GM18873 (cell line): ENCODE measurements around the gene IL4R.
"Not testable (repeated sequence)": the region's sequence is repeated elsewhere in the genome, so short reads cannot be mapped to it uniquely, and the experiment has no call there.

Experiments used
- ATAC-seq: cut with Tn5 transposase; IDR thresholded peaks from one replicate; pipeline ENCODE4 v1.9.1; 2021; ENCODE audit warnings: mild to moderate bottlenecking, moderate library complexity, moderate number of reproducible peaks; ENCODE audit not compliant: unreplicated experiment, low FRiP score

Gene IL4R

DNA sequence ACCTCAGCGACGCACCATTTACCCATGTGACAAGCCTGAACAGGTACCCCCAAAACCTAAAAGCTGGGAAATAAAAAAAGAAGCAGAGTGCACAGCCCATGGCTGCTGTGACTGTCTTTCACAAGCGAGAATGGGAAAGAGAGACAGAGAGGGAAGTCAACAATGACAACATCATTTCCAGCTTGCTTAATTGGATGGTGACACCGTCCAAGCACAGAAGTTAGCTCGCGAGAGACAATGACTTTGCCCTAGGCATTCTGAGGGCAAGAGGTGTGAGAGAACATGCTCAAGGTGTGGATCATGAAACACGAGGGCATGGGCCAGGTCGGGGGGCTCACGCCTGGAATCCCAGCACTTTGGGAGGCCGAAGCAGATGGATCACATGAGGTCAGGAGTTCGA is 25.9 kb upstream of the IL4R start:
- no peak for ATAC-seq

- not testable (repeated sequence) for ATAC-seq
Observed at GRCh38 chr16:27288313-27288712, 25.5 kb upstream of the IL4R start.

- no peak for ATAC-seq
Observed at GRCh38 chr16:27289669-27290068, 24.1 kb upstream of the IL4R start.

- no peak for ATAC-seq
Observed at GRCh38 chr16:27290562-27290961, 23.2 kb upstream of the IL4R start.

GRCh38 chr16:27291106-27291505 is 22.7 kb upstream of the IL4R start:
- no peak for ATAC-seq

DNA sequence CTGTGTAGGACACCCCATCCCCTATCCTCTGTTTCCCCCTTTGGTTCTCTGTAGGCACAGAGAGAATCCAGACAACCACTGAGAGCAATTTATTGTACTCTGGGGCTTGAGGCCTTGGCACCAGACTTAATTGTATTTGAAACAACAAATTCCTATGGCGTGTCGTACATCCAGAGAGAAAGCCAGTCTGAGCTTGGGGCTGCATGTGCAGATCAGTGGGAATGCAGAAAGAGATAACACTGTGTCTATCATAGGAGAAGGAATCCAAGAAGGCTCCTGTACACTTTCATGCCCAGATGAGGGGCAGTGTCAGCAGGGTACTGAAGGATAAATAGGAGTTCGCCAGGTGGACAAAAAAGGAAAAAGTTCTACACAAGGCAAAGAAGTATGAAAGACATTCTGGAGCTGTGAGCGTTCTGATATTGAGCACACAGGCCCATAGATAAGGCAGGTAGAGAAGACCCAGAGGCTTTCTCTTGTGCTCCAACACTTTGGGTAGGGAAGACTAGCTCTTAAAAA is 22.0 kb upstream of the IL4R start:
- no peak for ATAC-seq

GRCh38 chr16:27293343-27293742 is 20.4 kb upstream of the IL4R start:
- ATAC-seq = no peak

DNA sequence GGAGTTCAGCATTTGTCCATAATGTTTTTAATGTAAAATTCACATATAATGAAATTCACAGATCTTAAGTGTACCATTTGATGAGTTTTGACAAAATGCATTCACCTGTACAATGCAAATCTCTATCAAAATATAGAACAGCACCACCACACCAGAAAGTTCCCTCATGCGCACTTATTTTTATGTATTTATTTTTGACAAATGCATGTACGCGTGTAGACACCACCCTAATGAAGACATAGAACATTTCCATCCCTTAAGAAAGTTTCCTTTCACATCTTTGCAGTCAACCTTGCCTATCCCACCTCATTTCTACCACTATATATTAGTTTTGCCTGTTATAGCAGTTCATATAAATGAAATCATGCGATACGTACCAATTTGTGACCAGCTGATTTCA is 15.6 kb upstream of the IL4R start:
- no peak for ATAC-seq

DNA sequence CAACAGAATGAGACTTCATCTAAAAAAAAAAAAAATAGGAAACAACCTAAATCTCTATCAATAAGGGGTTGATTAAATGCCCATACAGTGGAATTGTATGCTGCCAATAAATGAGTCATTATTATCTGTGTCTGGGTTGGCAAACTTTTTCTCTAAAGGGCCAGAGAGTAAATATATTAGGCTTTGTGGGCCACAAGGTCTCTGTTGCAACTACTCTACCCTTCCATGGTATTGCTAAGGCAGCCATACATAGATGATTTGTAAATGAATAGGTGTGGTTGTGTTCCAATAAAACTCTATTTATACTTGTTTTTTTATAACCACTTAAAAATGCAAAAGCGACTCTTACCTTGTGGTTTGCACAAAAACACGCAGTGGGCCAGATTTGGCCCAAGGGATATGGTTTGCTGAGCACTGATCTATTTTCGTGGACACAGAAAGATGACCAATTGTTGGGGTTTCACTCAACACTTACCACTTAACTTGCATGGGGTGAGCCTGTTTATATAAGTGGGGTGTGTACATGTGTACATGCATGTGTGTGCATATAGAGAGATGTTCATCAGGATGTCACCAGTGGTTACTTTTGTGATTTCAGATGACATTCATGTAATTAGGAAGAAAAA is 12.4 kb upstream of the IL4R start:
- no peak for ATAC-seq

GRCh38 chr16:27302126-27302525 is 11.6 kb upstream of the IL4R start:
- no peak for ATAC-seq

DNA sequence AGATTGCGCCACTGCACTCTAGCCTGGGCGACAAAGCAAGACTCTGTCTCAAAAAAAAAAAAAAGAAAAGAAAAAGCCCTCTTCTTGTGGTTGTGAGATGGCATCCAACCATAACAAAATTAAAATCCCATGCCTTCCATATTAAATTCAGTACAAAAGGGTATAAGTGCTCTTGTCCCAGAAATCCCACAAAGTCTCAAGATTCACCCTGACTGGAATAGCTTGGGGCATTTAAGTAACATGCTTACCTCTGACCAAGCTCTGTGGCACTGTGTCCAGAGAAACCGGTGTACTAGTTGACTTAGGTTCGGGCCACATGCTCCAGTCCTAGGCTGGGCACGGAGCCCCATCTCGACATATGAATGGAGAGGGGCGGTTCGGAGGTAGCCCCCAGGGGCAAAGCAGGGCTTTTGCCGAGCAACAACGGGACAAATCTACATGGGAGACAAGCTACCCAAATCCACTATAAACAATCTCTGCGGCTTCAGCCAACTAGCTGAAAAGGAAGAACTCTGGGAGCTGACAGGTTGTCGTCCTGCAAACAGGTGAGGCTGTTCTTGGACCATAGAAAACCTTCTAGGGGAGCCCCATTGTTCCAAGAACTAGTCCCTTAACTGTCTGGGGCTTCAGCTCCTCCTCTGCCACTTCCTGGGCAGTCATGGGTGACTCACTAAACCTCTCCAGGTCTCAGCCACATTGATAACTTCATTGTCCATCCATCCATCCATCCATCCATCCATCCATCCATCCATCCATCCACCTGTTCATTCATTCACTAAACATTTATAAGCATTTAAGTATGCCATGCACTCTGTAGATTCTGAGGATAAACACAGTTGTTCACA is 10.3 kb upstream of the IL4R start:
- ATAC-seq = no peak

GRCh38 chr16:27304102-27304501 is 9.7 kb upstream of the IL4R start:
- ATAC-seq = no peak

- no peak for ATAC-seq
Observed at GRCh38 chr16:27304881-27305745, 8.7 kb upstream of the IL4R start.

DNA sequence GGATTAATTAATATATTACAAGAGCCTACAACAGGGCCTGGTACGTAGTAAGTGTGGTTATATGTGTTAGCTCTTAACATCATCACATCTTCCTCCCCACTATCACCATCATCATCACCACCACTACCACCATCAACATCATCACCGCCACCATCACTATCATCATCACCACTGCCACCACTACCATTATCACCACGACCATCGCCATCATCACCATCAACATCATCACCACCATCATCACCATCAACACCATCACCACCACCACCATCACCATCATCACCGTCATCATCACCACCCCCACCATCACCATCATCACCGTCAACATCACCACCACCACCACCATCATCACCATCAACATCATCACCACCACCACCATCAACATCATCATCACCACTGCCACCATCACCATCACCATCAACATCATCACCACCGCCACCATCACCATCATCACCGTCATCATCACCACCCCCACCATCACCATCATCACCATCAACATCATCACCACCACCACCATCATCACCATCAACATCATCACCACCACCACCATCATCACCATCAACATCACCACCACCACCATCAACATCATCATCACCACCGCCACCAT is 7.8 kb upstream of the IL4R start:
- no peak for ATAC-seq

DNA sequence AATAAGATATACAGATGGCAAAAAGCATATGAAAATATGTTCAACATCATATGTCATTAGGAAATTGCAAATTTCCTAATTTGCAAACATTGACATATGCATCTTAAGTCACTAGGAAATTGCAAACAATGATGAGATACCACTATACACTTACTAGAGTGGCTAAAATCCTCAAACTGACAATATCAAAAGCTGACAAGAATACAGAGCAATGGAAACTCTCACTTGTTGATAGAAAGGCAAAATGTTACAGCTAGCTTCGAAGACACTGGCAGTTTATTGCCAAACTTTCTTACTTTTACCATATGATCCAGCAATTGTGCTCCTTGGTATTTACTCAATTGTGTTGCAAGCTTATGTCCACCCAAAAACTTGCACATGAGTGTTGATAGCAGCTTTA is 5.0 kb upstream of the IL4R start:
- no peak for ATAC-seq

DNA sequence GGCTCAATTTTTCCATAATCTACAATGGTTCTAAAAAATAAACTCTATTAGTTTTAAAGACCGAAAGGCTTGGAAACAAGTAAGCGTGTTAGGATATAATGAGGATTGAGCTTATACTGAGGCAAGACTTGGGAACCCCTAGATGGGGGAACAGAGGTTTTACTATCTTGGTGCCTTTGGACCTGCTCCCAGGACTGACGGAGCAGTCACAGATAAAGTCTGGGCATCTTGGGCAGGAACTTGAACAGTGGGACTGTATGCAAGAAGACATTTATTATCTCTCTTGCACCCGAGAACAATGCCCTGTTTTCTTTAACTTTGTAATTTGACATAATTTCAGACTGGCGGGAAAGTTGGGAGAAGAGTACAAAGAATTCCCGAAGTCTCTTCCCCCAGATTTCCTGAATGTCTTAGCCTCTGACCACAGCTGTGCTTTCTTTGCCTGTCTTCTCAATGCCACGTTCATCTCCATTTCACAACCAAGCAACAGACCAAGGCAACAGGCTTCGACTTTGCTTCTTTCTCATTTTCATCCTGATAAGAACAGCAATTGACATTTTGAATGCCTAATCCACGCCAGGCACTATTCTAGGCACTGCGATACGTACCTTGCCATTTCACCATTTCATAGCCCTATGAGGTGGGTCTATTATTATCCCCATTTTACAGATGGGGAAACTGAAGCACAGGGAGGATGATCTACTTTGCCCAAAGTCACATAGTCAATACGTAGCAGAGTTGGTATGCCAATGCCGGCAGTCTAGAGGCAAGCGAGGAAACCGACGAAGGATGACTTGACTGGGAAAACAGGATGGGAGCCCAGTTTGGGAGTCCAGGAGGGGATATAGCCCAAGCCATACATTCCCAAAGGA is 3.0 kb upstream of the IL4R start:
- no peak for ATAC-seq

DNA sequence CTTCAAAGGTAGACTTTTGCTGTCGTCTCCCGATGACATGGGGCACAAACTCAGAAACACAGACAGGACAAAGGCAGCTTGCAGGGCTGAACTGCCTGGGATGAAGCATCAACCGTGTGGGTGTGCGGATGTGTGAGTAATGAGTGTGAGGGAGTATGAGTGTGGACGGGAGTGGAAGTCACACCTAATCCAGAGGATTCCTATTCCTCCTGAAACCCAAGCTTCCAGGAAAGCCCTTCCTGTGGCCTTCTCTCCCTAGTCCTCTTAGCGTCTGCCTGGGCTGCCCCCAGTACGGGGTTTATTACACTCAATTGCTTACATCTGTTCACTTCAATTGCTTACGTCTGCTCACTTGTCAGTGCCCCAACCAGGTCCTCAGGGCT is 2.3 kb upstream of the IL4R start:
- no peak for ATAC-seq

DNA sequence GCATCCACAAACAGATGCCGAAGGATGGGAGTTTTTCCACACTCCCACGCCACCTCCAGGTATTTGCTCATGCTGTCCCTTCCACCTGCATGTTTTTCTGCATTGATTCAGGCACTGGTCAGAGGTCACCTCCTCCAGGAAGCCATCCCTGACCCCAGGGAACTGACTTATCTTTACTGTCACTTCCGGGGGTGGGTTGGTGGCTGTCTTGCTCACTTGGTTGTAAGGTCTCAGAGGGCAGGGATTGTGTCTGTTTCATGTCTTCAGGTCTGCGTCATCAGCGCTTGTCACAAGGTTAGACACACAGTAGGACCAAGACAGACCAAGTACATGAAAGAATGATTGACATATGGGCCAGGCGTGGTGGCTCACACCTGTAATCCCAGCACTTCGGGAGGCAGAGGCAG is 1.9 kb upstream of the IL4R start:
- ATAC-seq = no peak

DNA sequence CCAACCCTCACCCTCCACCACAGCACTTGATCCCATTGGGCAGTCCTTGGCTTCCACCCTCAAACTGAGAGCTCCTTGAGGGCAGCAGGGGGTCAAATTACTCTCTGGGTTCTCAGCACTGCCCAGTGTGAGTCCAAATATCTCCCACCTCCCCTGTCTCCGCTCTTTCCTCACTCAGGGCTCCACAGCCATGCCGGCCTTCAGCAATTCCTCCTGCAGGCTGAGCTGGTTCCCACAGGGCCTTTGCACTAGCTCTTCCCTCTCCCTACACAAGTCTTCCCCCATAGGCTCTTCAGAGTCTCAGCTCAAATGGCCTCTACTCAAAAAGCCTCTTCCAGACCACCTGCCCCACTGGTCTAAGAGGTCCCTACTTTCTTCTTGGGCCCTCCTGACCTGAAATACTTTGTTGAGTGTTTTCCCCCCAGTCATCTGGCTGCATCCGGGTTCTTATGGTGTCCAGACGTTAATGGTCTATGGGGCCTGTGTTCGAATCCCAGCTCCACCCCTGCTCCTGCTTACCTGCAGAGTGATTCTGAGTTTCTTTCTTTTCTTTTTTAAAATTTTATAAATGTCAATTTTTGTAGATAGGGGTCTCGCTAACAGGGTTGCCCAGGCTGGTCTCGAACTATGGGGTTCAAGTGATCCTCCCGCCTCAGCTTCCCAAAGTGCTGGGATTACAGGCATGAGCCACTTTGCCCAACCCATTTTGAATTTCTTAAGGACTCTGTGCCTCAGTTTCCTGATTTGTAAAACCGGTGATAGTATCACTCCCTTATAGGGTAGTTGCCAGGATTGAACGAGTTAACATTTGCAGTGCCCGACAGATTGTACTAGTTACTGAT is 973 bp upstream of the IL4R start:
- ATAC-seq = no peak
